Gastroesophageal sphincter (tissue), 4 donors: ENCODE results near the gene TYW3. TPM values are rescaled to one million over a fixed set of nuclear protein-coding genes. Genes with fewer than 3 reads are reported as not detected.

Experiments used
- ATAC-seq: fragments of 150-250 bp; one replicate; pipeline ENCODE4 v1.9.1; 2016; ENCODE audit warnings: mild to moderate bottlenecking, moderate library complexity
- H3K27ac ChIP-seq, 4 donors: fragments of 200-600 bp; sonication (generic) in 3 of 4; 1 replicate in 3 of 4; 2 replicates in 1 of 4; pipeline ENCODE4 v1.5.1; 2016 to 2019
- H3K27me3 ChIP-seq: fragments of 200-600 bp; sonication (generic); one replicate; pipeline ENCODE4 v1.5.1; 2019
- H3K36me3 ChIP-seq, 2 donors: fragments of 200-600 bp; sonication (generic); one replicate each; pipeline ENCODE4 v1.5.1; 2019; ENCODE audit warnings: control low read depth in 1 of 2
- H3K4me1 ChIP-seq, 3 donors: fragments of 200-600 bp; sonication (generic); 1 replicate in 2 of 3; 2 replicates in 1 of 3; pipeline ENCODE4 v1.5.1; 2016 to 2019; ENCODE audit warnings: control low read depth in 2 of 3
- H3K4me3 ChIP-seq, 2 donors: fragments of 200-600 bp; sonication (generic); one replicate each; pipeline ENCODE4 v1.5.1; 2019; ENCODE audit warnings: mild to moderate bottlenecking in 1 of 2, moderate library complexity in 1 of 2
- H3K9me3 ChIP-seq, 3 donors: fragments of 200-600 bp; sonication (generic); one replicate each; pipeline ENCODE4 v1.5.1; 2017 to 2019; ENCODE audit warnings: control low read depth in 2 of 3
- EP300 ChIP-seq: sonication (generic); formaldehyde crosslinking; IDR thresholded peaks from one replicate; pipeline ENCODE4 v1.6.1; 2017; ENCODE audit warnings: antibody characterized with exemption, mild to moderate bottlenecking
- POLR2A ChIP-seq, 2 donors: fragments of 450-650 bp; IDR thresholded peaks; one replicate each; pipeline ENCODE4 v1.6.1; 2017; ENCODE audit warnings: antibody characterized with exemption in 2 of 2, mild to moderate bottlenecking in 2 of 2, moderate library complexity in 1 of 2
- POLR2AphosphoS5 ChIP-seq: sonication (generic); formaldehyde crosslinking; IDR thresholded peaks from one replicate; pipeline ENCODE4 v1.6.1; 2017; ENCODE audit warnings: antibody characterized with exemption
- WGBS, 2 donors: methylation state at CpG; one replicate each; pipeline ENCODE4 v1.1.5; 2018; ENCODE audit warnings: low coverage in 1 of 2; 5-methylcytosine and 5-hydroxymethylcytosine counted together
- total RNA-seq, 4 donors: library from RNA; depleted of rRNA; stranded (reverse); fragments of >200 nt; gene quantifications; one replicate each; pipeline ENCODE4 v1.1.0, GENCODE V29; 2016
- TF ChIP-seq, protein P1 (sequence below), 4 experiments: fragments of 200-600 bp in 2 of 4; fragments of 450-650 bp in 2 of 4; sonication (generic) in 1 of 4; IDR thresholded peaks; one replicate each; pipeline ENCODE4 v1.5.1; 2017 to 2019; ENCODE audit warnings: antibody characterized with exemption in 4 of 4, mild to moderate bottlenecking in 2 of 4, moderate library complexity in 2 of 4

TYW3 gene
- total RNA-seq, 4 donors from 2014 or later = 20.3 to 37.8 (median 31.2) TPM

DNA sequence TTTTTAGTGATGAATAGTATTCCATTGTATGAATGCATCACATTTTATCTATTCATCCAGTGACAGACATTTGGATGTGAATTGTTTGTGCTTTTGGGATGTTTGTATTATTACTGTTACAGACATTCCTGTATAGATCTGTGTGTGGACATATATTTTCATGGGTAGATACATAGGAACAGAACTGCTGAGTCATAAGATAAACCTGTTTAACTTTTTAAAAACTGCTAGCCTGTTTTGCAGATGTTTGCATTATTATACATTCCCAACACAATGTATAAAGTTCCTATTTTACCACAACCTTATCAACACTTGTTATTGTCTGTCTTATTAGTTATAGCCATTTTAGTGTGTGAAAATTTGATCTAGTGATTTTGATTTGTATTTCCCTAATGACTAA, 46.8 kb downstream of the TYW3 start:
- Histone ChIP-seq H3K4me3 (no peak overlapping the region), H3K27ac (no peak overlapping the region), H3K9me3 (no peaks in the 10 kb centered on the region), H3K27me3 (no peaks in the 10 kb centered on the region), H3K36me3 (no peaks in the 10 kb centered on the region), H3K4me1 (no peaks in the 10 kb centered on the region)
- TF ChIP-seq EP300 (no peak), POLR2A (IDR thresholded peaks at IDR 0.05) (no peak)
- ATAC-seq = no peak

DNA sequence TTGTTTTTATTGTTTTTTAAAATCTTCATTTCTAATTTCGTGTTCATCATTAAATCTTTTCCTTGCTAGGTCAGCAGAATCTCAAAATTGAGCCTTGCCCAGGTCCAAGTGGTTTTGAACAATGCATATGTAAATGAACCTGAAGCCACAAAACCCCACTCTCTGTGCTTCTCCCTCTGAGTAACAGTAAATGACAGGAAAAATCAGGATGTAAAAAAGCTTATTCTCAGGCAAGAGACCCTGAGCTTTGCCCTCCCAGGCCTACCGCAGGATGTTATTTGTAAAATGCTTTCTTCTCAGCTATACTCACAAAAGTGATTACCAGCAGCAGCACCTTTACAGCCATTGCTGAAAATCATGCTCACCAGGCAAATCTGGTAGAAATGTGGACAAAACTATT, 47.6 kb downstream of the TYW3 start:
- no peak overlapping the region for H3K27ac ChIP-seq
- TF ChIP-seq, protein P1, sequence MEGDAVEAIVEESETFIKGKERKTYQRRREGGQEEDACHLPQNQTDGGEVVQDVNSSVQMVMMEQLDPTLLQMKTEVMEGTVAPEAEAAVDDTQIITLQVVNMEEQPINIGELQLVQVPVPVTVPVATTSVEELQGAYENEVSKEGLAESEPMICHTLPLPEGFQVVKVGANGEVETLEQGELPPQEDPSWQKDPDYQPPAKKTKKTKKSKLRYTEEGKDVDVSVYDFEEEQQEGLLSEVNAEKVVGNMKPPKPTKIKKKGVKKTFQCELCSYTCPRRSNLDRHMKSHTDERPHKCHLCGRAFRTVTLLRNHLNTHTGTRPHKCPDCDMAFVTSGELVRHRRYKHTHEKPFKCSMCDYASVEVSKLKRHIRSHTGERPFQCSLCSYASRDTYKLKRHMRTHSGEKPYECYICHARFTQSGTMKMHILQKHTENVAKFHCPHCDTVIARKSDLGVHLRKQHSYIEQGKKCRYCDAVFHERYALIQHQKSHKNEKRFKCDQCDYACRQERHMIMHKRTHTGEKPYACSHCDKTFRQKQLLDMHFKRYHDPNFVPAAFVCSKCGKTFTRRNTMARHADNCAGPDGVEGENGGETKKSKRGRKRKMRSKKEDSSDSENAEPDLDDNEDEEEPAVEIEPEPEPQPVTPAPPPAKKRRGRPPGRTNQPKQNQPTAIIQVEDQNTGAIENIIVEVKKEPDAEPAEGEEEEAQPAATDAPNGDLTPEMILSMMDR (IDR thresholded peaks at IDR 0.05) = no peak
- TF ChIP-seq EP300 (no peak), POLR2AphosphoS5 (no peak), POLR2A (IDR thresholded peaks at IDR 0.05) (no peak)
- no peaks in the 10 kb centered on the region for H3K4me1 ChIP-seq
- 28 to 30% methylated on average over 2 of the region's 2 CpGs for WGBS, 2 donors
- H3K27me3 ChIP-seq = no peaks in the 10 kb centered on the region
- H3K4me3 ChIP-seq = no peak overlapping the region
- no peaks in the 10 kb centered on the region for H3K36me3 ChIP-seq
- H3K9me3 ChIP-seq = no peaks in the 10 kb centered on the region
- ATAC-seq = no peak

DNA sequence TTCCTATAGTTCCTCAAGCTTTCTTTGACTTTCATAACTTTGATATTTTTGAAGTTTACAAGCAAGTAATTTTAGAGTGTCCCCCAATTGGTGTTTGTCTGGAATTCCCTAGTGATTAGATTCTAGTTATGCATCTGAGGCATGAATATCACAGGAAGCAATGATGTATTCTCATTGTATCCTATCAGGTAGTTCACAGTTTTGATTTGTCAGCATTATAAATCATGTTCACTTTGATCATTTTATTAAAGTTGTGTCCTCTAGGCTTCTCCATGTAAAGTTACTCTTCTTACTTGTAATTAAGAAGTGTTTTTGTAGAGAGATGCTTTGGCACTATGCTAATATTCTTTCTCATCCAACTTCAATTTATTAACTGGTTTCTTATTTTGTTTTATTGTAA, 53.0 kb downstream of the TYW3 start:
- Histone ChIP-seq H3K27ac (no peak overlapping the region), H3K4me1 (no peaks in the 10 kb centered on the region), H3K27me3 (peaks cover 3% of the 10 kb centered on the region), H3K4me3 (no peak overlapping the region), H3K36me3 (no peaks in the 10 kb centered on the region), H3K9me3 (no peaks in the 10 kb centered on the region)
- TF ChIP-seq, protein P1 (IDR thresholded peaks at IDR 0.05) = no peak
- TF ChIP-seq POLR2A (IDR thresholded peaks at IDR 0.05) (no peak), EP300 (no peak), POLR2AphosphoS5 (no peak)
- no peak for ATAC-seq

DNA sequence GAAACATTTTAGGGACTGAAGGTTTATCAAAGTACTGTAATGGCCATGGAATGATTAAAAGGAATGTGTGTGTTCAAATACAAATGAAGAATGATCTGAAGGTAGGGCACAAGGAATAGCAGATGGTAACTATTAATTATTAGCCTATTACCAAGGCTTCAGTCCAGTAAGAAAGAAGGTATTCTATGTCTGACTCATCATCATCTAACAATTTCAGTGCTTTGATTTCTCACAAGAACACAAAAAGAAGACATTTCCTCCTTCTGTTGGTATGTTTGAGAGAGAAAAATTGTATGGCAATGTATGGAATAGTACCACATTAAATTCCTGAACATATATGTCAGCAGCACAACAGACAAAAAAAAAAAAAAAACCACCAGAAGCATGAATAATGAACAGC, 57.5 kb downstream of the TYW3 start:
- ATAC-seq = no peak
- H3K27ac ChIP-seq = no peak overlapping the region
- H3K4me3 ChIP-seq = no peak overlapping the region
- no peaks in the 10 kb centered on the region for H3K9me3 ChIP-seq
- H3K4me1 ChIP-seq = no peaks in the 10 kb centered on the region
- H3K27me3 ChIP-seq = peaks cover 8% of the 10 kb centered on the region
- no peaks in the 10 kb centered on the region for H3K36me3 ChIP-seq
- TF ChIP-seq, protein P1 (IDR thresholded peaks at IDR 0.05) = no peak
- TF ChIP-seq EP300 = no peak
- TF ChIP-seq POLR2AphosphoS5 = no peak
- TF ChIP-seq POLR2A (IDR thresholded peaks at IDR 0.05) = no peak

DNA sequence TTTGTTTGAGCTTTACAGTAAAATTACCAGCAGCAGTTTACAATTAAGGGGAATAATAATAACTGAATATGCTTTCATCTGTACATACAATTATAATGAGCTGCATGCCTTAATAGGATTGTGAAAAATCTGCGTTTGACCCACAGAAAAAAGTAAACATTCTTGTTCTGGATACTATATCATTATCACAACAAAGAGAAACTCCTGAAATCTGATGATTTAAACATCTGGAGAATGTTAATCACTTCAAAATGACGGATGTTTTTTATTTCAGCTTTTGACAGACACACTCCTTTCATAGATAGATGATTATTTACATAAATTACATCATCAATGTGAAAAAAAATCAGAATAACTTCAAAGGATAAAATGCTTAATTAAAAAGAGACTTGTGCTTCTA, 58.5 kb downstream of the TYW3 start:
- TF ChIP-seq, protein P1 (IDR thresholded peaks at IDR 0.05) = no peak
- TF ChIP-seq POLR2A (IDR thresholded peaks at IDR 0.05) (no peak), POLR2AphosphoS5 (no peak), EP300 (no peak)
- H3K4me1 ChIP-seq = no peaks in the 10 kb centered on the region
- no peaks in the 10 kb centered on the region for H3K36me3 ChIP-seq
- ATAC-seq = no peak
- H3K27ac ChIP-seq = no peak overlapping the region
- peaks cover 8% of the 10 kb centered on the region for H3K27me3 ChIP-seq
- WGBS, 2 donors = 15 to 29% methylated on average over 2 of the region's 2 CpGs
- H3K9me3 ChIP-seq = no peaks in the 10 kb centered on the region
- no peak overlapping the region for H3K4me3 ChIP-seq
